Measurements from ENCODE around the gene LRRC4C. TPM values are rescaled to one million over a fixed set of nuclear protein-coding genes. Genes with fewer than 3 reads are reported as not detected.
"Not testable (repeated sequence)": the region's sequence is repeated elsewhere in the genome, so short reads cannot be mapped to it uniquely, and the experiment has no call there.

LRRC4C gene
- total and polyA plus RNA-seq, 4 experiments from 2014 or later, result not detected

GRCh38 chr11:40183073-40184064 is 1276.1 kb downstream of the LRRC4C start:
- H3K27me3 Mint-ChIP-seq, result no peaks in the 10 kb centered on the region
- H3K27ac ChIP-seq (ENCODE audit: low read depth, low read length), result no peak overlapping the region
- H3K36me3 Mint-ChIP-seq, result no peaks in the 10 kb centered on the region
- ChIA-PET POLR2A (ENCODE audit: partially characterized antibody) (no interaction called here), CTCF (ENCODE audit: partially characterized antibody) (no interaction called here)
- DNase-seq, result no peak
- no peaks in the 10 kb centered on the region for H3K9me3 ChIP-seq (ENCODE audit: control insufficient read depth in 1 of 2, low read length in 2 of 2)
- H3K9me3 Mint-ChIP-seq, result peaks cover 0 to 21% (median 8%) of the 10 kb centered on the region in 8 donors
- H3K27me3 ChIP-seq (ENCODE audit: insufficient read depth, low read length), result no peaks in the 10 kb centered on the region
- H3K4me1 ChIP-seq (ENCODE audit: insufficient read depth, low read length), result no peaks in the 10 kb centered on the region
- no peak overlapping the region for H3K27ac Mint-ChIP-seq
- no peaks in the 10 kb centered on the region for H3K4me1 Mint-ChIP-seq
- intact Hi-C loops (cut with micrococcal nuclease), result no loop called here
- H3K4me3 ChIP-seq (ENCODE audit: low read length in 2 of 2), result no peak overlapping the region
- no peaks in the 10 kb centered on the region for H3K36me3 ChIP-seq (ENCODE audit: insufficient read depth, low read length)
- H3K4me3 Mint-ChIP-seq, result no peak overlapping the region

- DNase-seq, result no peak
Observed at GRCh38 chr11:40179541-40179940, 1279.9 kb downstream of the LRRC4C start.

GRCh38 chr11:40178470-40178869 is 1281.0 kb downstream of the LRRC4C start:
- H3K36me3 ChIP-seq (ENCODE audit: insufficient read depth, low read length), result no peaks in the 10 kb centered on the region
- intact Hi-C loops (cut with micrococcal nuclease), result no loop called here
- H3K4me1 ChIP-seq (ENCODE audit: insufficient read depth, low read length), result no peaks in the 10 kb centered on the region
- ChIA-PET CTCF (ENCODE audit: partially characterized antibody) (no interaction called here), POLR2A (ENCODE audit: partially characterized antibody) (no interaction called here)
- Mint-ChIP-seq H3K4me1 (no peaks in the 10 kb centered on the region), H3K9me3 (peaks cover 0 to 21% (median 9%) of the 10 kb centered on the region in 8 donors), H3K27me3 (no peaks in the 10 kb centered on the region), H3K36me3 (no peaks in the 10 kb centered on the region), H3K27ac (no peak overlapping the region), H3K4me3 (no peak overlapping the region)
- H3K4me3 ChIP-seq (ENCODE audit: low read length in 2 of 2), result no peak overlapping the region
- no peak overlapping the region for H3K27ac ChIP-seq (ENCODE audit: low read depth, low read length)
- no peaks in the 10 kb centered on the region for H3K27me3 ChIP-seq (ENCODE audit: insufficient read depth, low read length)
- no peaks in the 10 kb centered on the region for H3K9me3 ChIP-seq (ENCODE audit: control insufficient read depth in 1 of 2, low read length in 2 of 2)
- no peak for DNase-seq

More at GRCh38 chr11:40179541-40179940, 1279.9 kb downstream of the LRRC4C start:
- no peaks in the 10 kb centered on the region for H3K4me1 ChIP-seq (ENCODE audit: insufficient read depth, low read length)
- no peak overlapping the region for H3K27ac Mint-ChIP-seq
- no peaks in the 10 kb centered on the region for H3K36me3 ChIP-seq (ENCODE audit: insufficient read depth, low read length)
- H3K4me3 ChIP-seq (ENCODE audit: low read length in 2 of 2), result no peak overlapping the region
- H3K9me3 ChIP-seq (ENCODE audit: control insufficient read depth in 1 of 2, low read length in 2 of 2), result no peaks in the 10 kb centered on the region
- peaks cover 0 to 21% (median 11%) of the 10 kb centered on the region in 8 donors for H3K9me3 Mint-ChIP-seq
- no peaks in the 10 kb centered on the region for H3K27me3 ChIP-seq (ENCODE audit: insufficient read depth, low read length)
- intact Hi-C loops (cut with micrococcal nuclease), result no loop called here
- no peak overlapping the region for H3K27ac ChIP-seq (ENCODE audit: low read depth, low read length)
- POLR2A ChIA-PET (ENCODE audit: partially characterized antibody), result no interaction called here
- H3K4me1 Mint-ChIP-seq, result no peaks in the 10 kb centered on the region
- H3K4me3 Mint-ChIP-seq, result no peak overlapping the region
- H3K36me3 Mint-ChIP-seq, result no peaks in the 10 kb centered on the region
- CTCF ChIA-PET (ENCODE audit: partially characterized antibody), result no interaction called here
- no peaks in the 10 kb centered on the region for H3K27me3 Mint-ChIP-seq

GRCh38 chr11:40175980-40176379 is 1283.5 kb downstream of the LRRC4C start:
- no peaks in the 10 kb centered on the region for H3K36me3 ChIP-seq (ENCODE audit: insufficient read depth, low read length)
- H3K4me1 ChIP-seq (ENCODE audit: insufficient read depth, low read length), result no peaks in the 10 kb centered on the region
- no peak overlapping the region for H3K4me3 ChIP-seq (ENCODE audit: low read length in 2 of 2)
- ChIA-PET CTCF (ENCODE audit: partially characterized antibody) (no interaction called here), POLR2A (ENCODE audit: partially characterized antibody) (no interaction called here)
- no peaks in the 10 kb centered on the region for H3K4me1 Mint-ChIP-seq
- no peak for DNase-seq
- H3K27me3 ChIP-seq (ENCODE audit: insufficient read depth, low read length), result no peaks in the 10 kb centered on the region
- no peak overlapping the region for H3K27ac ChIP-seq (ENCODE audit: low read depth, low read length)
- H3K36me3 Mint-ChIP-seq, result no peaks in the 10 kb centered on the region
- intact Hi-C loops (cut with micrococcal nuclease), result no loop called here
- no peaks in the 10 kb centered on the region for H3K9me3 ChIP-seq (ENCODE audit: control insufficient read depth in 1 of 2, low read length in 2 of 2)
- no peak overlapping the region for H3K4me3 Mint-ChIP-seq
- H3K27me3 Mint-ChIP-seq, result no peaks in the 10 kb centered on the region
- no peak overlapping the region for H3K27ac Mint-ChIP-seq
- H3K9me3 Mint-ChIP-seq, result peaks cover 0 to 18% (median 7%) of the 10 kb centered on the region in 8 donors

DNA sequence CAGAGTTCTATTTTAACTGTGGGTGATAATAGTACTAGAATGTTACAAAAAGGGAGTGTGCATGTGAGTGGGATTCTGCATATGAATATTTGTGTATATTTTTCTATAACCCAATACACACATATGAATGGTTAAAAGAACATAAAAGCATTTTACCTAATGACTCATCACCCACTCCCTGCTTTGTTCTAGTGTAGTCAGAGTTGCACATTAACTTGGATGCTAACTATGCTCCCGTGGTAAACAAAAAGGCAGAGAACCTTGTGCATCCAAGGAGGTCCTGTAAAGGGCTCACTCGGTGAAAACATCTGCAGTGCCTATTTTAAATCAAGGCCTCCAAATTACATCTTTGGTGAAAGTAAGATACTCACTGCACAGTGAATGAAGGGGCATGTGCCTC is 1289.4 kb downstream of the LRRC4C start:
- Histone ChIP-seq H3K27me3 (ENCODE audit: insufficient read depth, low read length) (no peaks in the 10 kb centered on the region), H3K36me3 (ENCODE audit: insufficient read depth, low read length) (no peaks in the 10 kb centered on the region), H3K9me3 (ENCODE audit: control insufficient read depth in 1 of 2, low read length in 2 of 2) (no peaks in the 10 kb centered on the region), H3K27ac (ENCODE audit: low read depth, low read length) (no peak overlapping the region), H3K4me1 (ENCODE audit: insufficient read depth, low read length) (no peaks in the 10 kb centered on the region), H3K4me3 (ENCODE audit: low read length in 2 of 2) (no peak overlapping the region)
- DNase-seq, result no peak
- CTCF ChIA-PET (ENCODE audit: partially characterized antibody), result no interaction called here
- Mint-ChIP-seq H3K27ac (no peak overlapping the region), H3K4me1 (no peaks in the 10 kb centered on the region), H3K9me3 (peaks cover 2 to 16% (median 5%) of the 10 kb centered on the region in 8 donors), H3K36me3 (no peaks in the 10 kb centered on the region), H3K27me3 (no peaks in the 10 kb centered on the region), H3K4me3 (no peak overlapping the region)
- intact Hi-C loops (cut with micrococcal nuclease), result no loop called here
- POLR2A ChIA-PET (ENCODE audit: partially characterized antibody), result no interaction called here

DNA sequence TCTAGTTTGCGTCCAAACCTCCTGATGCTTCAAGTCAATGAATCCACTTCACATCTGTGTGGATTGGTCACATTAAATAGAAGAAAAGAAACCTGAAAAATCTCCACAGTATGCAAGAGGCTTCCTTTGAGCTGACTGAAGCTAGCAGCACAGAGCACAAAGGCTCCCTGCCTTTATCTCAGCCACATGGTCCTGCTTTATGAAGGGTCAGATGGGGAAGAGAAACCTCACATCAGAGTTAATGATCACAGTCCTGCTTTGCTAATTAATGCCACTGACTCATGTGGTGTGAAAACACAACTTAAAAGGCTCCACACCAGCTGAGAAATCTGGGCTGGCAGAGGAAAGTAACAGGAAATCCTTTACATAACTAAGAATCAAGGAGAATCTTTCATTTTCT is 1291.0 kb downstream of the LRRC4C start:
- H3K4me3 ChIP-seq (ENCODE audit: low read length in 2 of 2), result no peak overlapping the region
- Mint-ChIP-seq H3K4me1 (no peaks in the 10 kb centered on the region), H3K4me3 (no peak overlapping the region), H3K27me3 (no peaks in the 10 kb centered on the region), H3K36me3 (no peaks in the 10 kb centered on the region), H3K27ac (no peak overlapping the region), H3K9me3 (peaks cover 3 to 18% (median 5%) of the 10 kb centered on the region in 8 donors)
- H3K27me3 ChIP-seq (ENCODE audit: insufficient read depth, low read length), result no peaks in the 10 kb centered on the region
- no peak overlapping the region for H3K27ac ChIP-seq (ENCODE audit: low read depth, low read length)
- H3K9me3 ChIP-seq (ENCODE audit: control insufficient read depth in 1 of 2, low read length in 2 of 2), result no peaks in the 10 kb centered on the region
- no peaks in the 10 kb centered on the region for H3K36me3 ChIP-seq (ENCODE audit: insufficient read depth, low read length)
- CTCF ChIA-PET (ENCODE audit: partially characterized antibody), result no interaction called here
- DNase-seq, result no peak
- intact Hi-C loops (cut with micrococcal nuclease), result no loop called here
- POLR2A ChIA-PET (ENCODE audit: partially characterized antibody), result no interaction called here
- no peaks in the 10 kb centered on the region for H3K4me1 ChIP-seq (ENCODE audit: insufficient read depth, low read length)

GRCh38 chr11:40167805-40168204 is 1291.6 kb downstream of the LRRC4C start:
- H3K27me3 ChIP-seq (ENCODE audit: insufficient read depth, low read length); H3K4me3 Mint-ChIP-seq; H3K4me3 ChIP-seq (ENCODE audit: low read length in 2 of 2); H3K27ac Mint-ChIP-seq; DNase-seq; H3K4me1 Mint-ChIP-seq; H3K9me3 ChIP-seq (ENCODE audit: control insufficient read depth in 1 of 2, low read length in 2 of 2); POLR2A ChIA-PET (ENCODE audit: partially characterized antibody); H3K36me3 ChIP-seq (ENCODE audit: insufficient read depth, low read length); H3K36me3 Mint-ChIP-seq; H3K27ac ChIP-seq (ENCODE audit: low read depth, low read length); CTCF ChIA-PET (ENCODE audit: partially characterized antibody); H3K4me1 ChIP-seq (ENCODE audit: insufficient read depth, low read length); intact Hi-C loops (cut with micrococcal nuclease); H3K27me3 Mint-ChIP-seq: not testable (repeated sequence)
- H3K9me3 Mint-ChIP-seq, result peaks cover 3 to 17% (median 8%) of the 10 kb centered on the region in 8 donors
